Measurements from ENCODE around the gene CFAP53.

The CFAP53 gene

DNA sequence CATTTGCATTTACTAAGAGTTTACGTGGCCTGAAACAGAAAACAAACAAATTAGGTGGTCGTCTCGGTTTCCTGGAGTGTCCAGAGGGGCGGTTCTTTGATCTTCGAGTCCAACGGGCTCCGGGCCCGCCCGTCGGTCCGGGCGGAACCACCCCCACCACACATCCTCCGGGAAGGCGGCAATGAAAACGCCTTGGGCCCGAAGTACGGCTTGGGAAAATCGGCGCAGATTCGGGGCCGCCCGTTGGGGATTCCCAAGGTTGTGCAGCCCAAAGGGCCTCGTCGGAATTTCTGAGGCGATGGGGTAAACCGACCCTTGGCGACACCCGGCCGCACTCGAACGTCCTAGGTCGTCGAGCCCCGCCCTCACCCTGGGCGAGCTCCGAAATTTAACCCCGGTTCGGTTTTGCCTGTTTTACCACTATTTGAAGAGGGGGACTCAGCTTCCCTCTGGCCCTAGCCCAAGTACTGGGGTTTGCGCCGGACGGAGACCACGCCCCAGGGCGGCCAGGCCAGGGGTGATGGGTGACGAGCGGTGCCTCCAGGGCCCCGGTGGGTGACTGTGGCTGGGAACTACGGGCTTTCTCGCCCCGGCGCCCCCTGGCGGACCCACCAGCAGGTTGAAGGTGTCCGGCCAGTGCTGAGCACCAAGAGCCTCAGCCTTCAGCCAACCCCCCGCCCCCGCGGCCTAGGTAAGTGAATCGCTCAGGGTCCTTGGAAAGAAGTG is 1.9 kb upstream of the CFAP53 start:
- no peak for TF ChIP-seq POLR2AphosphoS5 (IDR thresholded peaks at IDR 0.05; ENCODE audit: low read depth)
- TF ChIP-seq, protein P1, sequence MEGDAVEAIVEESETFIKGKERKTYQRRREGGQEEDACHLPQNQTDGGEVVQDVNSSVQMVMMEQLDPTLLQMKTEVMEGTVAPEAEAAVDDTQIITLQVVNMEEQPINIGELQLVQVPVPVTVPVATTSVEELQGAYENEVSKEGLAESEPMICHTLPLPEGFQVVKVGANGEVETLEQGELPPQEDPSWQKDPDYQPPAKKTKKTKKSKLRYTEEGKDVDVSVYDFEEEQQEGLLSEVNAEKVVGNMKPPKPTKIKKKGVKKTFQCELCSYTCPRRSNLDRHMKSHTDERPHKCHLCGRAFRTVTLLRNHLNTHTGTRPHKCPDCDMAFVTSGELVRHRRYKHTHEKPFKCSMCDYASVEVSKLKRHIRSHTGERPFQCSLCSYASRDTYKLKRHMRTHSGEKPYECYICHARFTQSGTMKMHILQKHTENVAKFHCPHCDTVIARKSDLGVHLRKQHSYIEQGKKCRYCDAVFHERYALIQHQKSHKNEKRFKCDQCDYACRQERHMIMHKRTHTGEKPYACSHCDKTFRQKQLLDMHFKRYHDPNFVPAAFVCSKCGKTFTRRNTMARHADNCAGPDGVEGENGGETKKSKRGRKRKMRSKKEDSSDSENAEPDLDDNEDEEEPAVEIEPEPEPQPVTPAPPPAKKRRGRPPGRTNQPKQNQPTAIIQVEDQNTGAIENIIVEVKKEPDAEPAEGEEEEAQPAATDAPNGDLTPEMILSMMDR (IDR thresholded peaks at IDR 0.05; ENCODE audit: insufficient read depth, low read length): no peak
- TF ChIP-seq GABPA (IDR thresholded peaks at IDR 0.05; ENCODE audit: low read depth): no peak
- TF ChIP-seq SPI1 (IDR thresholded peaks at IDR 0.05; ENCODE audit: borderline replicate concordance, low read depth): no peak
- TF ChIP-seq, protein P2, sequence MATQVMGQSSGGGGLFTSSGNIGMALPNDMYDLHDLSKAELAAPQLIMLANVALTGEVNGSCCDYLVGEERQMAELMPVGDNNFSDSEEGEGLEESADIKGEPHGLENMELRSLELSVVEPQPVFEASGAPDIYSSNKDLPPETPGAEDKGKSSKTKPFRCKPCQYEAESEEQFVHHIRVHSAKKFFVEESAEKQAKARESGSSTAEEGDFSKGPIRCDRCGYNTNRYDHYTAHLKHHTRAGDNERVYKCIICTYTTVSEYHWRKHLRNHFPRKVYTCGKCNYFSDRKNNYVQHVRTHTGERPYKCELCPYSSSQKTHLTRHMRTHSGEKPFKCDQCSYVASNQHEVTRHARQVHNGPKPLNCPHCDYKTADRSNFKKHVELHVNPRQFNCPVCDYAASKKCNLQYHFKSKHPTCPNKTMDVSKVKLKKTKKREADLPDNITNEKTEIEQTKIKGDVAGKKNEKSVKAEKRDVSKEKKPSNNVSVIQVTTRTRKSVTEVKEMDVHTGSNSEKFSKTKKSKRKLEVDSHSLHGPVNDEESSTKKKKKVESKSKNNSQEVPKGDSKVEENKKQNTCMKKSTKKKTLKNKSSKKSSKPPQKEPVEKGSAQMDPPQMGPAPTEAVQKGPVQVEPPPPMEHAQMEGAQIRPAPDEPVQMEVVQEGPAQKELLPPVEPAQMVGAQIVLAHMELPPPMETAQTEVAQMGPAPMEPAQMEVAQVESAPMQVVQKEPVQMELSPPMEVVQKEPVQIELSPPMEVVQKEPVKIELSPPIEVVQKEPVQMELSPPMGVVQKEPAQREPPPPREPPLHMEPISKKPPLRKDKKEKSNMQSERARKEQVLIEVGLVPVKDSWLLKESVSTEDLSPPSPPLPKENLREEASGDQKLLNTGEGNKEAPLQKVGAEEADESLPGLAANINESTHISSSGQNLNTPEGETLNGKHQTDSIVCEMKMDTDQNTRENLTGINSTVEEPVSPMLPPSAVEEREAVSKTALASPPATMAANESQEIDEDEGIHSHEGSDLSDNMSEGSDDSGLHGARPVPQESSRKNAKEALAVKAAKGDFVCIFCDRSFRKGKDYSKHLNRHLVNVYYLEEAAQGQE (IDR thresholded peaks at IDR 0.05; ENCODE audit: insufficient replicate concordance, low read depth): no peak
- no peaks in the 10 kb centered on the region for H3K27me3 ChIP-seq (ENCODE audit: insufficient read depth, poor library complexity, severe bottlenecking)
- H3K27ac ChIP-seq (replicated peaks): no peak overlapping the region
- no peak for DNase-seq (ENCODE audit: low read depth in 1 of 2, low spot score in 1 of 2)
- H3K4me3 ChIP-seq (replicated peaks; ENCODE audit: insufficient read depth, low read length): no peak overlapping the region

DNA sequence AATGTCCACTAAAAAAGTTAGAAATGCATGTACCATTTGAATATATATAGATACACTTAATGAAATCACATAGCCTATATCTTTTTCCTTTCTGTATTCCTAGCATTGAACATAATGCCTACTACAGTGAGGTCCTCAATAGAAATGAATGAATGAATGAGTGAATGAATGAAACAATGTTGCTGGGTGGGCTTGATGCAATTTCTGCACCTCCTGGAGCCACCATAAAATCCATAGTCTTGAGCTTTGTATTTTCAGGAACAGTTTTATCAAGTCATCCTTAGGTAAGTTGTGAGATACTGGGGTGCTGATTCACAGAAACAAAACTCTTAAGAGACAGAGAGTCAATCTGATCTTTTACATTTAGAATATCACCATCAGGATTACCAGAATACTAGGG is 3.3 kb downstream of the CFAP53 start:
- no peak for DNase-seq (ENCODE audit: low read depth in 1 of 2, low spot score in 1 of 2)
- TF ChIP-seq POLR2AphosphoS5 (IDR thresholded peaks at IDR 0.05; ENCODE audit: low read depth): no peak
- no peak for TF ChIP-seq SPI1 (IDR thresholded peaks at IDR 0.05; ENCODE audit: borderline replicate concordance, low read depth)
- TF ChIP-seq GABPA (IDR thresholded peaks at IDR 0.05; ENCODE audit: low read depth): no peak
- TF ChIP-seq, protein P2 (IDR thresholded peaks at IDR 0.05; ENCODE audit: insufficient replicate concordance, low read depth): no peak
- TF ChIP-seq, protein P1 (IDR thresholded peaks at IDR 0.05; ENCODE audit: insufficient read depth, low read length): no peak
- Histone ChIP-seq H3K27me3 (ENCODE audit: insufficient read depth, poor library complexity, severe bottlenecking) (no peaks in the 10 kb centered on the region), H3K27ac (replicated peaks) (no peak overlapping the region), H3K4me3 (replicated peaks; ENCODE audit: insufficient read depth, low read length) (no peak overlapping the region)

DNA sequence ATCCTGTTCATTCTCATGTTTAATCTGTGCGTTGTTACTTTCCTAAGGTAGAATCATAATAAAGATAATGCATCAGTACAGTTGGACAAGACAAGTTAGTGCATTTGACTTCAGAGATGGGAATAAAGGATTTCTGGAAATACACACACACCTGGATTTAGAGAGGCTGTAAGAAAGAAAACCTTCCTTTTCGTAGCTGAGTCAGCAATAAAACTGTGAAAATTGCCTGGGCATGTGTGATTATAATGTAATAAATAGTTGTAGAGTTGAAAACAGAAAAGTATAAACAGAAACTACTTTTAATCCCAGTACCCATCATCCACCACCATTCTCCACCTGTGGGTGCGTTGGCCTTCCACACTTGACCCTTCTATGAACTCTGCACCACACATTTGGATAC is 15.4 kb downstream of the CFAP53 start:
- H3K27me3 ChIP-seq (ENCODE audit: insufficient read depth, poor library complexity, severe bottlenecking): peaks cover 8% of the 10 kb centered on the region
- H3K27ac ChIP-seq (replicated peaks): no peak overlapping the region
- TF ChIP-seq SPI1 (IDR thresholded peaks at IDR 0.05; ENCODE audit: borderline replicate concordance, low read depth) (no peak), GABPA (IDR thresholded peaks at IDR 0.05; ENCODE audit: low read depth) (no peak), POLR2AphosphoS5 (IDR thresholded peaks at IDR 0.05; ENCODE audit: low read depth) (no peak)
- TF ChIP-seq, protein P1 (IDR thresholded peaks at IDR 0.05; ENCODE audit: insufficient read depth, low read length): no peak
- TF ChIP-seq, protein P2 (IDR thresholded peaks at IDR 0.05; ENCODE audit: insufficient replicate concordance, low read depth): no peak

More for the DNA sequence above, 15.4 kb downstream of the CFAP53 start:
- no peak for DNase-seq (ENCODE audit: low read depth in 1 of 2, low spot score in 1 of 2)
- no peak overlapping the region for H3K4me3 ChIP-seq (replicated peaks; ENCODE audit: insufficient read depth, low read length)
